Astrocyte (in vitro differentiated cells and primary cell): ENCODE data around the gene INTS4.

Experiments
- CTCF ChIP-seq: IDR thresholded peaks from 2 replicates; pipeline ENCODE4 v1.5.1; 2011; ENCODE audit warnings: low read depth, mild to moderate bottlenecking, inconsistent platforms, low read length, moderate library complexity; ENCODE audit not compliant: insufficient read depth
- EZH2 ChIP-seq: IDR thresholded peaks from 2 replicates; pipeline ENCODE4 v1.6.1; 2012; ENCODE audit warnings: mild to moderate bottlenecking, low read length, inconsistent platforms; ENCODE audit not compliant: insufficient read depth

GRCh38 chr11:77833302-77833701 lies 161.2 kb downstream of the INTS4 start:
- TF ChIP-seq CTCF (no peak), EZH2 (no peak)
